NB4 (cell line): Measurements from ENCODE around the gene SHISA6.

ENCODE experiments used
- MAX ChIP-seq: IDR thresholded peaks from 2 replicates; pipeline ENCODE4 v1.6.1; 2011; ENCODE audit warnings: low read depth, low read length
- MYC ChIP-seq: IDR thresholded peaks from 2 replicates; pipeline ENCODE4 v1.6.1; 2011; ENCODE audit warnings: low read depth, low read length
- POLR2A ChIP-seq: IDR thresholded peaks from 2 replicates; pipeline ENCODE4 v1.6.1; 2011; ENCODE audit warnings: mild to moderate bottlenecking; ENCODE audit not compliant: insufficient read length; ENCODE audit errors: extremely low read depth
- TF ChIP-seq, protein P1 (sequence below): IDR thresholded peaks from one replicate; pipeline ENCODE4 v1.5.1; 2012; ENCODE audit warnings: low read depth, low read length

DNA sequence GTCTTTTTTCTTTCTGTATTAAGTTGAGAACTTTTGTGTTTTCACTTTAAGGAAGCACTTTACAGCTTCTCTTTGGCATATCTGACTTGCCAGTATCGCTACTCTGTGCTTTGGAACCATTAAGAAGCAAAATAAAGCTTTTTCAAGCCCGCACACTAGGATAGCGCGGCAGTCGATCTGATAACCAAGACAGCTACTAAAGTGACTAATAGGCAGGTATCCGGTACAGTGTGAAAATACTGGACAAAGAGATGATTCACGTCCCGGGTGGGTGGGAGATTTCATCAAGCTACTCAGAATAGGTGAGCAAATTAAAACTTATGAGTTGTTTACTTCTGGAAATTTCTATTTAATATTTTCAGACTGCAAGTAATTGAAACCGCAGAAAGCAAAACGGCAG, 53.8 kb downstream of the SHISA6 start:
- TF ChIP-seq, protein P1, sequence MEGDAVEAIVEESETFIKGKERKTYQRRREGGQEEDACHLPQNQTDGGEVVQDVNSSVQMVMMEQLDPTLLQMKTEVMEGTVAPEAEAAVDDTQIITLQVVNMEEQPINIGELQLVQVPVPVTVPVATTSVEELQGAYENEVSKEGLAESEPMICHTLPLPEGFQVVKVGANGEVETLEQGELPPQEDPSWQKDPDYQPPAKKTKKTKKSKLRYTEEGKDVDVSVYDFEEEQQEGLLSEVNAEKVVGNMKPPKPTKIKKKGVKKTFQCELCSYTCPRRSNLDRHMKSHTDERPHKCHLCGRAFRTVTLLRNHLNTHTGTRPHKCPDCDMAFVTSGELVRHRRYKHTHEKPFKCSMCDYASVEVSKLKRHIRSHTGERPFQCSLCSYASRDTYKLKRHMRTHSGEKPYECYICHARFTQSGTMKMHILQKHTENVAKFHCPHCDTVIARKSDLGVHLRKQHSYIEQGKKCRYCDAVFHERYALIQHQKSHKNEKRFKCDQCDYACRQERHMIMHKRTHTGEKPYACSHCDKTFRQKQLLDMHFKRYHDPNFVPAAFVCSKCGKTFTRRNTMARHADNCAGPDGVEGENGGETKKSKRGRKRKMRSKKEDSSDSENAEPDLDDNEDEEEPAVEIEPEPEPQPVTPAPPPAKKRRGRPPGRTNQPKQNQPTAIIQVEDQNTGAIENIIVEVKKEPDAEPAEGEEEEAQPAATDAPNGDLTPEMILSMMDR = no peak
- TF ChIP-seq MAX (no peak), POLR2A (no peak), MYC (no peak)
